H9 (cell line): ENCODE measurements around the gene MSI2. TPM values are rescaled to one million over a fixed set of nuclear protein-coding genes. Genes with fewer than 3 reads are reported as not detected.

Experiments used
- DNase-seq: peaks from one replicate; pipeline ENCODE4 v3.0.0-alpha.2; 2017
- H2AFZ ChIP-seq: one replicate; pipeline ENCODE4 v1.6.1; 2013; ENCODE audit warnings: mild to moderate bottlenecking, low read length, control low read depth, moderate library complexity
- H2AK5ac ChIP-seq: 2 replicates; pipeline ENCODE4 v1.6.1; 2013; ENCODE audit warnings: low read length, control low read depth, mixed read lengths; ENCODE audit not compliant: insufficient read length
- H2BK120ac ChIP-seq: one replicate; pipeline ENCODE4 v1.6.1; 2013; ENCODE audit warnings: low read depth, mild to moderate bottlenecking, low read length, control low read depth, inconsistent platforms; ENCODE audit not compliant: poor library complexity, severe bottlenecking
- H2BK12ac ChIP-seq: 2 replicates; pipeline ENCODE4 v1.6.1; 2013; ENCODE audit warnings: low read length, control low read depth, mixed read lengths, low read depth; ENCODE audit not compliant: insufficient read length
- H2BK15ac ChIP-seq: 2 replicates; pipeline ENCODE4 v1.6.1; 2013; ENCODE audit warnings: low read depth, low read length, control low read depth
- H2BK20ac ChIP-seq: one replicate; pipeline ENCODE4 v1.6.1; 2013; ENCODE audit warnings: low read depth, mild to moderate bottlenecking, low read length, control low read depth, inconsistent platforms; ENCODE audit not compliant: poor library complexity, severe bottlenecking
- H2BK5ac ChIP-seq: 2 replicates; pipeline ENCODE4 v1.6.1; 2013; ENCODE audit warnings: low read length, control low read depth, mixed read lengths; ENCODE audit not compliant: insufficient read length
- H3K14ac ChIP-seq: 2 replicates; pipeline ENCODE4 v1.6.1; 2013; ENCODE audit warnings: low read length, control low read depth; ENCODE audit not compliant: insufficient read depth
- H3K18ac ChIP-seq: 2 replicates; pipeline ENCODE4 v1.6.1; 2013; ENCODE audit warnings: low read depth, mild to moderate bottlenecking, mixed read lengths, low read length, control low read depth; ENCODE audit not compliant: insufficient read length
- H3K23ac ChIP-seq: 2 replicates; pipeline ENCODE4 v1.6.1; 2013; ENCODE audit warnings: low read length, control low read depth, mixed read lengths, low read depth; ENCODE audit not compliant: insufficient read length
- H3K23me2 ChIP-seq: 2 replicates; pipeline ENCODE4 v1.6.1; 2013; ENCODE audit warnings: low read depth, mild to moderate bottlenecking, mixed read lengths, low read length, control low read depth; ENCODE audit not compliant: insufficient read length, poor library complexity, severe bottlenecking
- H3K27ac ChIP-seq: 2 replicates; pipeline ENCODE4 v1.5.1; 2013; ENCODE audit warnings: low read length, control low read depth, mixed read lengths, low read depth; ENCODE audit not compliant: insufficient read length
- H3K27me3 ChIP-seq: 2 replicates; pipeline ENCODE4 v1.6.1; 2013; ENCODE audit warnings: low read length, control low read depth, inconsistent platforms; ENCODE audit not compliant: insufficient read depth
- H3K4ac ChIP-seq: 2 replicates; pipeline ENCODE4 v1.6.1; 2013; ENCODE audit warnings: low read depth, mild to moderate bottlenecking, control low read depth, inconsistent platforms, low read length, moderate library complexity
- H3K4me1 ChIP-seq: 2 replicates; pipeline ENCODE4 v1.6.1; 2013; ENCODE audit warnings: low read length, control low read depth, inconsistent platforms; ENCODE audit not compliant: insufficient read depth
- H3K4me2 ChIP-seq: 2 replicates; pipeline ENCODE4 v1.6.1; 2013; ENCODE audit warnings: low read length, control low read depth, mixed read lengths; ENCODE audit not compliant: insufficient read length, insufficient read depth
- H3K56ac ChIP-seq: 2 replicates; pipeline ENCODE4 v1.6.1; 2013; ENCODE audit warnings: low read depth, mild to moderate bottlenecking, mixed read lengths, low read length, control low read depth; ENCODE audit not compliant: insufficient read length
- H3K79me1 ChIP-seq: 2 replicates; pipeline ENCODE4 v1.6.1; 2013; ENCODE audit warnings: low read depth, mild to moderate bottlenecking, moderate library complexity, low read length, control low read depth, inconsistent platforms; ENCODE audit not compliant: insufficient read depth, poor library complexity, severe bottlenecking
- H3K79me2 ChIP-seq: 2 replicates; pipeline ENCODE4 v1.6.1; 2013; ENCODE audit warnings: low read length, control low read depth, inconsistent platforms; ENCODE audit not compliant: insufficient read depth
- H3K9ac ChIP-seq: 2 replicates; pipeline ENCODE4 v1.6.1; 2013; ENCODE audit warnings: low read length, control low read depth, mixed read lengths; ENCODE audit not compliant: insufficient read length; ENCODE audit errors: extremely low read depth
- H3K9me3 ChIP-seq: one replicate; pipeline ENCODE4 v1.6.1; 2013; ENCODE audit warnings: low read depth, low read length, inconsistent platforms; ENCODE audit not compliant: control insufficient read depth
- H3T11ph ChIP-seq: one replicate; pipeline ENCODE4 v1.6.1; 2013; ENCODE audit warnings: mild to moderate bottlenecking, low read length, control low read depth, inconsistent platforms
- H4K20me1 ChIP-seq: one replicate; pipeline ENCODE4 v1.6.1; 2013; ENCODE audit not compliant: control insufficient read depth, insufficient read length, insufficient read depth
- H4K5ac ChIP-seq: 2 replicates; pipeline ENCODE4 v1.6.1; 2013; ENCODE audit warnings: low read depth, mild to moderate bottlenecking, mixed read lengths, low read length, control low read depth; ENCODE audit not compliant: insufficient read length
- H4K8ac ChIP-seq: replicated peaks from 2 replicates; pipeline ENCODE4 v1.6.1; 2013; ENCODE audit warnings: low read length, control low read depth, mixed read lengths, low read depth; ENCODE audit not compliant: insufficient read length
- H4K91ac ChIP-seq: 2 replicates; pipeline ENCODE4 v1.6.1; 2013; ENCODE audit warnings: low read depth, mild to moderate bottlenecking, moderate library complexity, mixed read lengths, low read length, control low read depth; ENCODE audit not compliant: insufficient read length
- H3K27ac Mint-ChIP-seq, 3 experiments: 2 replicates in 2 of 3; 3 replicates in 1 of 3; pipeline ENCODE4 v1.8.0; 2020 to 2021; ENCODE audit warnings: mixed read lengths in 3 of 3, mild to moderate bottlenecking in 1 of 3, moderate library complexity in 1 of 3
- H3K27me3 Mint-ChIP-seq: 2 replicates; pipeline ENCODE4 v1.8.0; 2021; ENCODE audit warnings: low read depth, mild to moderate bottlenecking, moderate library complexity, mixed read lengths
- H3K36me3 Mint-ChIP-seq, 3 experiments: 2 replicates in 2 of 3; 3 replicates in 1 of 3; pipeline ENCODE4 v1.8.0; 2020 to 2021; ENCODE audit warnings: low read depth in 3 of 3, mixed read lengths in 3 of 3; ENCODE audit not compliant: insufficient read depth in 1 of 3
- H3K4me1 Mint-ChIP-seq, 2 experiments: 2 replicates each; pipeline ENCODE4 v1.8.0; 2020; ENCODE audit warnings: mixed read lengths in 2 of 2
- H3K4me3 Mint-ChIP-seq, 2 experiments: 2 replicates in 1 of 2; 3 replicates in 1 of 2; pipeline ENCODE4 v1.8.0; 2020 to 2021; ENCODE audit warnings: mild to moderate bottlenecking in 2 of 2, mixed read lengths in 2 of 2, moderate library complexity in 1 of 2
- H3K9me3 Mint-ChIP-seq, 2 experiments: 2 replicates in 1 of 2; 3 replicates in 1 of 2; pipeline ENCODE4 v1.8.0; 2020; ENCODE audit warnings: mild to moderate bottlenecking in 2 of 2, mixed read lengths in 2 of 2, moderate library complexity in 1 of 2
- CTCF ChIP-seq: fragments of 200-600 bp; sonication (generic); conservative IDR thresholded peaks from 3 replicates; pipeline ENCODE4 v1.8.0; 2021; ENCODE audit warnings: antibody characterized with exemption, mild to moderate bottlenecking
- WGBS: extraction: QIAGEN DNeasy Blood & Tissue Kit; methylation state at CpG from one replicate; pipeline ENCODE4 v1.1.7; 2013; ENCODE audit warnings: missing lambda C conversion rate, low lambda C conversion rate, mixed read lengths; ENCODE audit not compliant: insufficient read length; ENCODE audit errors: extremely low coverage; 5-methylcytosine and 5-hydroxymethylcytosine counted together
- total RNA-seq: library from RNA; stranded (reverse); gene quantifications from 2 replicates; pipeline ENCODE4 v1.2.1, GENCODE V29; 2021

MSI2 gene
- total RNA-seq, 1 experiment from 2014 or later, result 98.5 TPM

GRCh38 chr17:57667461-57667923 is 411.2 kb downstream of the MSI2 start:
- H4K8ac ChIP-seq, result no peak overlapping the region
- WGBS, result no CpG with 5 or more reads among the region's 6 CpGs
- no peak overlapping the region for H2BK15ac ChIP-seq
- no peaks in the 10 kb centered on the region for H4K20me1 ChIP-seq
- H3K9me3 Mint-ChIP-seq, result no peaks in the 10 kb centered on the region
- no peak overlapping the region for H3T11ph ChIP-seq
- H3K56ac ChIP-seq, result no peak overlapping the region
- no peaks in the 10 kb centered on the region for H3K9me3 ChIP-seq
- no peak overlapping the region for H4K91ac ChIP-seq
- peaks cover 38 to 54% of the 10 kb centered on the region in 2 experiments for H3K4me1 Mint-ChIP-seq
- H3K79me2 ChIP-seq, result no peaks in the 10 kb centered on the region
- H3K18ac ChIP-seq, result no peak overlapping the region
- H2BK12ac ChIP-seq, result no peak overlapping the region
- H3K27ac Mint-ChIP-seq, result peak overlapping the region in 1 of 3 experiments; percentile 72; a peak in 2 of 7 replicates
- peak; percentile 17 for DNase-seq
- H2AFZ ChIP-seq, result no peak overlapping the region
- H3K23me2 ChIP-seq, result no peaks in the 10 kb centered on the region
- no peaks in the 10 kb centered on the region for H3K79me1 ChIP-seq
- H2AK5ac ChIP-seq, result no peak overlapping the region
- H3K4me3 Mint-ChIP-seq, result no peak overlapping the region
- no peak overlapping the region for H3K4ac ChIP-seq
- no peak overlapping the region for H3K4me2 ChIP-seq
- H3K27me3 Mint-ChIP-seq, result no peaks in the 10 kb centered on the region
- H4K5ac ChIP-seq, result no peak overlapping the region
- H3K4me1 ChIP-seq, result peaks cover 3% of the 10 kb centered on the region; the same call in 1 of the 2 replicates
- no peak overlapping the region for H3K9ac ChIP-seq
- peaks cover 0 to 8% (median 0%) of the 10 kb centered on the region in 3 experiments; a peak in 1 of 7 replicates for H3K36me3 Mint-ChIP-seq
- H3K27me3 ChIP-seq, result no peaks in the 10 kb centered on the region
- no peak overlapping the region for H3K27ac ChIP-seq
- no peak overlapping the region for H2BK5ac ChIP-seq
- no peak overlapping the region for H3K23ac ChIP-seq
- H2BK120ac ChIP-seq, result no peak overlapping the region
- no peak overlapping the region for H2BK20ac ChIP-seq
- H3K14ac ChIP-seq, result no peak overlapping the region; the same call in 1 of the 2 replicates
- no peak for TF ChIP-seq CTCF
